Pulmonary artery endothelial cell (primary cell): ENCODE results near the gene TEAD3. TPM values are rescaled to one million over a fixed set of nuclear protein-coding genes. Genes with fewer than 3 reads are reported as not detected.

Experiments used
- DNase-seq: peaks from one replicate; pipeline ENCODE4 v3.0.0-alpha.2; 2011; ENCODE audit warnings: low read depth, low spot score
- total RNA-seq: library from RNA; depleted of rRNA; stranded (reverse); fragments of >200 nt; gene quantifications from 2 replicates; pipeline ENCODE4 v1.2.3, GENCODE V29; 2014

Gene TEAD3
- total RNA-seq, 1 donor from 2014 or later, result 0.33 TPM

- no peak for DNase-seq
These were observed 69.4 kb downstream of the TEAD3 start for GRCh38 chr6:35427435-35427834.

DNA sequence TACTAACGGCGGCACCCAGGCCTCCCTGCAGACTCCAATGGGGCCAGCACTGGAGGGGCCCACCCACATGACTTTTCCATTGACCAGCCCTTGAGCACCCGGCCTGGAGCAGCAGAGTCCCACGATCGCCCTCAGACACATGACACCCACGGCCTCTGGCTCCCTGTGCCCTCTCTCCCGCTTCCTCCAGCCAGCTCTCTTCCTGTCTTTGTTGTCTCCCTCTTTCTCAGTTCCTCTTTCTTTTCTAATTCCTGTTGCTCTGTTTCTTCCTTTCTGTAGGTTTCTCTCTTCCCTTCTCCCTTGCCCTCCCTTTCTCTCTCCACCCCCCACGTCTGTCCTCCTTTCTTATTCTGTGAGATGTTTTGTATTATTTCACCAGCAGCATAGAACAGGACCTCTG, 70.8 kb downstream of the TEAD3 start:
- DNase-seq, result peak; percentile 17

- DNase-seq, result peak; percentile 90
These were observed 71.6 kb downstream of the TEAD3 start for GRCh38 chr6:35425284-35425683.

Other genes starting within 250 kb of the TEAD3 start
- gene ZNF76, start 237.3 kb downstream of the TEAD3 start, total RNA-seq, result 20.5 and 21.6 TPM in 2 replicates
- 0.25 and 0.26 TPM in 2 replicates for gene DEF6, start 199.3 kb downstream of the TEAD3 start, total RNA-seq
- 4.9 and 7.4 TPM in 2 replicates for gene PPARD, start 154.5 kb downstream of the TEAD3 start, total RNA-seq
- gene FANCE, start 44.7 kb downstream of the TEAD3 start, total RNA-seq, result 8.9 and 13.9 TPM in 2 replicates
- 1,551 and 2,048 TPM in 2 replicates for gene RPL10A, start 28.7 kb downstream of the TEAD3 start, total RNA-seq
- gene TULP1, start 15.8 kb upstream of the TEAD3 start, total RNA-seq, result not detected in 2 replicates
- 67.2 and 89.1 TPM in 2 replicates for gene FKBP5, start 191.8 kb upstream of the TEAD3 start, total RNA-seq
- 0.11 and 0.40 TPM in 2 replicates for gene ARMC12, start 240.0 kb upstream of the TEAD3 start, total RNA-seq